Colonic mucosa (tissue), 4 donors: Measurements from ENCODE around the gene SNRPB2. TPM values are rescaled to one million over a fixed set of nuclear protein-coding genes. Genes with fewer than 3 reads are reported as not detected.

Experiments used
- DNase-seq: peaks from one replicate; pipeline ENCODE4 v3.0.0-alpha.2; 2020
- H3K27ac ChIP-seq: fragments of 200-600 bp; one replicate; pipeline ENCODE4 v1.8.0; 2021
- H3K27me3 ChIP-seq: fragments of 200-600 bp; one replicate; pipeline ENCODE4 v1.8.0; 2021
- H3K36me3 ChIP-seq: fragments of 200-600 bp; one replicate; pipeline ENCODE4 v1.8.0; 2021
- H3K4me1 ChIP-seq: fragments of 200-600 bp; one replicate; pipeline ENCODE4 v1.8.0; 2021; ENCODE audit warnings: mild to moderate bottlenecking
- H3K4me3 ChIP-seq: fragments of 200-600 bp; one replicate; pipeline ENCODE4 v1.8.0; 2021
- H3K9ac ChIP-seq, 2 donors: one replicate each; pipeline ENCODE4 v1.7.0; 2013; ENCODE audit warnings: control low read depth in 2 of 2, low read depth in 2 of 2, low read length in 2 of 2
- H3K9me3 ChIP-seq: fragments of 200-600 bp; one replicate; pipeline ENCODE4 v1.8.0; 2021
- CTCF ChIP-seq: fragments of 200-600 bp; IDR thresholded peaks from one replicate; pipeline ENCODE4 v1.8.0; 2022; ENCODE audit warnings: antibody characterized with exemption, mild to moderate bottlenecking
- intact Hi-C: fragments of 100-400 bp; cut with DNase I; formaldehyde crosslinking; loops from one replicate; pipeline ENCODE4 v1.14.1; 2022
- total RNA-seq, 2 donors: library from RNA; stranded (reverse); fragmentation: NEBNext Ultra II Directional in 1 of 2; extraction: Animal tissue kit (Norgen Biotek cat#: 25700) in 1 of 2; gene quantifications; one replicate each; pipeline ENCODE4 v1.2.1, GENCODE V29; 2021
- donor health status: healthy.
- donor health status: DM: no; HTN: no; CAD: no.
- donor health status: DM: no; HTN: no; CAD: no.

Gene SNRPB2
- total RNA-seq, 2 donors from 2014 or later = 36.7 to 51.4 TPM

DNA sequence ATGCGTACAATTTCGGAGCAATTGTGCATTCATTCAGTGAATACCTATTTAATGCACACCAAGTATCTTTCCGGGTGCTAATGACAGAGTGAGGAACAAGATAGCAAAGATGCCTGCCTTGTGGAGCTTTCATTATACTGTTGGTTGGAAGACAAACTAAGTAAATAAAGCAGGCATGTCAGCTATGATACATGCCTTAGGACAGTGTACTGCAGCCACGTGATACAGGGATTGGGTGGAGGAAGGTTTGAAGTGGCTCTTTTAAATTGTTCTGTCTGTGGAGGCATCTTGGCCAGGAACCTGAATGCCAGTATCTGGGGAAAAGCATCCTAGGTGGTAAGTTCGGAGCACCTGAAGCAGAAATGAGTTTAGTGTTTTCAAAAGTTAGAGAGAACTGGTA is 15.4 kb downstream of the SNRPB2 start:
- Histone ChIP-seq H3K27me3 (no peaks in the 10 kb centered on the region), H3K9me3 (no peaks in the 10 kb centered on the region), H3K36me3 (no peaks in the 10 kb centered on the region), H3K27ac (no peak overlapping the region), H3K9ac (no peak overlapping the region), H3K4me3 (no peak overlapping the region), H3K4me1 (no peaks in the 10 kb centered on the region)
- intact Hi-C loops = no loop called here
- no peak for TF ChIP-seq CTCF
- no peak for DNase-seq

DNA sequence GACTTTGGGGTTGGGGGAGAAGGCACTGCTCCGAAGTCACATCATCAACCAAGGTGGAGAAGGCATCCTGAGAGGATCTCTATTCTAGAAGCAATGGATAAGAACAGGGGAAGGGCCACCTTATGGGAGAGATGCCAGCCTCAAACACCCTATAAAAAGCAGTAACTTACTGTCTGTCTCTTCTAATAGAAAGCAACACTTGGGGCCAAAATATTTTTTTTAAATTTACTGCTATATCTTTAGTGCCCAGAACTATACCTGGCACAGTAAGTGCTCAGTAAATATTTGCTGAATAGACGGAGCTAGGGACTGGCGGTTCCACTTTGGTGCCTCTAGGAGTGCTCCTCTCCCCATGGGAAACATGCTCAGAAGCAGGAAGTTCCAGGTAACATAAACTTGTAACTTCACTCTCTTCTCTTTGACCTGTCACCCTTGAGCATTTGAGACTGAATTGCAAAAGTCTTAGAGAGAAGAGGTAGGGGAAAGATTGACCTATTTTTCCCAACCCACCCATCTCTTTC is 17.5 kb downstream of the SNRPB2 start:
- H3K27me3 ChIP-seq = no peaks in the 10 kb centered on the region
- no peak for DNase-seq
- intact Hi-C loops = no loop called here
- no peaks in the 10 kb centered on the region for H3K36me3 ChIP-seq
- H3K4me3 ChIP-seq = no peak overlapping the region
- no peaks in the 10 kb centered on the region for H3K9me3 ChIP-seq
- TF ChIP-seq CTCF = no peak
- H3K9ac ChIP-seq = no peak overlapping the region
- H3K4me1 ChIP-seq = no peaks in the 10 kb centered on the region
- H3K27ac ChIP-seq = no peak overlapping the region

- H3K27ac ChIP-seq = no peak within 1 kb of the TSS
- no peaks in the 10 kb centered on the region for H3K27me3 ChIP-seq
- H3K9me3 ChIP-seq = no peaks in the 10 kb centered on the region
- H3K36me3 ChIP-seq = no peaks in the 10 kb centered on the region
- no peak for TF ChIP-seq CTCF
- no peak within 1 kb of the TSS for H3K9ac ChIP-seq
- no peaks in the 10 kb centered on the region for H3K4me1 ChIP-seq
- H3K4me3 ChIP-seq = no peak within 1 kb of the TSS
- DNase-seq = no peak
- intact Hi-C loops = no loop called here
Observed at GRCh38 chr20:16748308-16748900, 18.6 kb downstream of the SNRPB2 start, which contains the start of gene OTOR. Gene OTOR (plus strand): TSS chr20:16748358. CDS start chr20:16748402, 44 bp downstream.

GRCh38 chr20:16749573-16749972 is 19.7 kb downstream of the SNRPB2 start:
- Histone ChIP-seq H3K4me3 (no peak overlapping the region), H3K4me1 (no peaks in the 10 kb centered on the region), H3K36me3 (no peaks in the 10 kb centered on the region), H3K9me3 (no peaks in the 10 kb centered on the region), H3K27ac (no peak overlapping the region), H3K9ac (no peak overlapping the region), H3K27me3 (no peaks in the 10 kb centered on the region)
- DNase-seq = no peak
- TF ChIP-seq CTCF = no peak
- intact Hi-C loops = no loop called here

DNA sequence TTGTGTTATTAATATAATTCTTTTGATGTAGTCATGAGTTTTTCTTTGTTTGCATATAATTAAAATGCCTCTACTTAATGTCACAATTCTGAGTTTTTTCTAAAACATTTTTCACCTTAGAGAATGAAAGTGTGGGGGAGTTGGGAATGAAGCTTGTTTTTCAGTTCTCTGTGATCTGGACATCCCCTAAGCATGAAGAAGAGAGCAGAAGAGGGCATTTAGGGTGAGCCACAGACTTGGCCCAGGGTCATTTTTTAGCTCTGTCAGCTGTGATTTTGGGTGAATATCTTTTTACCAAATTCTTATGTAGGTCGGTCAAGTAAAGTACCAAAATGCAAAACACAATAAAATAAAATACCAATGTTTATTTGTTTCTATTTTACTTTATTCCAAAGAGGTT is 22.3 kb downstream of the SNRPB2 start:
- intact Hi-C loops = loop anchor here (10.0 kb wide), 1 partner anchor 237 kb away; no protein-coding TSS in a partner anchor
- no peak for DNase-seq
- H3K9ac ChIP-seq = no peak overlapping the region
- TF ChIP-seq CTCF = no peak
- no peaks in the 10 kb centered on the region for H3K4me1 ChIP-seq
- H3K36me3 ChIP-seq = no peaks in the 10 kb centered on the region
- no peak overlapping the region for H3K27ac ChIP-seq
- no peaks in the 10 kb centered on the region for H3K9me3 ChIP-seq
- H3K27me3 ChIP-seq = no peaks in the 10 kb centered on the region
- no peak overlapping the region for H3K4me3 ChIP-seq
